Measurements from ENCODE around the gene RAB6A. TPM values are rescaled to one million over a fixed set of nuclear protein-coding genes. Genes with fewer than 3 reads are reported as not detected.
"Not testable (repeated sequence)": the region's sequence is repeated elsewhere in the genome, so short reads cannot be mapped to it uniquely, and the experiment has no call there.

Gene RAB6A
- total and polyA plus RNA-seq, 5 donors = 68.2 to 140 (median 106) TPM

- ATAC-seq = no peak
- no peaks in the 10 kb centered on the region for H3K27me3 ChIP-seq (ENCODE audit: control insufficient read depth, insufficient read depth)
- no peak overlapping the region for H3K4me3 ChIP-seq (ENCODE audit: low read length)
- no peak overlapping the region for H3K27ac ChIP-seq (ENCODE audit: low read length)
- intact Hi-C loops (cut with DNase I) = no loop called here
- H3K9me3 ChIP-seq (ENCODE audit: control insufficient read depth, low read length) = no peaks in the 10 kb centered on the region
- DNase-seq = no peak
- no peaks in the 10 kb centered on the region for H3K4me1 ChIP-seq (ENCODE audit: control insufficient read depth, insufficient read depth, low read length)
Observed at GRCh38 chr11:73762732-73763131, 1.9 kb upstream of the RAB6A start.

DNA sequence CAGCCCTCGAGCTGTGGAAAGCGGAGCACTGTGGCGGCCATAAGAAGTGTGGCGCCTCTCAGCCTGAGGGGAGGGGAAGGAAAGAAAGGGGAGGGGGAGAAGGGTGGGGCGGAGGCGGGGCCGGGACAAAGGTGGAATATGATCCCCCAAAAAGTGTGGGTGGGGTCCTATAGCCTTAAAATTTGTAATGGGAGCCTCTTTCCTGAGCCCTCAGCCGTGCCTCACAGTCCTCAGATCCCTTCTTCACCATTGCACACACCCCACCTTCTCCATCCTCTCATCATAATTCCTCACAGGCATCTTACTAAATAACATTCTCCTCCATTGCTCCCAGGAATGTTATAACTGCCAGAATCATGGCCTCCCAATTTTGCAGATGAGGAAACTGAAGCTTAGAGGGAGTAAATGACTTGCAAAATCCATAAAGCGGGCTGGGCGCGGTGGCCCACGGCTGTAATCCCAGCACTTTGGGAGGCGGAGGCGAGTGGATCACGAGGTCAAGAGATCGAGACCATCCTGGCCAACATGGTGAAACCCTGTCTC, 600 bp upstream of the RAB6A start:
- peak overlapping the region; percentile 23 for H3K4me3 ChIP-seq (ENCODE audit: low read length)
- ATAC-seq (no peak), DNase-seq (peak in 2 of 3 donors; percentile 62 to 64)

DNA sequence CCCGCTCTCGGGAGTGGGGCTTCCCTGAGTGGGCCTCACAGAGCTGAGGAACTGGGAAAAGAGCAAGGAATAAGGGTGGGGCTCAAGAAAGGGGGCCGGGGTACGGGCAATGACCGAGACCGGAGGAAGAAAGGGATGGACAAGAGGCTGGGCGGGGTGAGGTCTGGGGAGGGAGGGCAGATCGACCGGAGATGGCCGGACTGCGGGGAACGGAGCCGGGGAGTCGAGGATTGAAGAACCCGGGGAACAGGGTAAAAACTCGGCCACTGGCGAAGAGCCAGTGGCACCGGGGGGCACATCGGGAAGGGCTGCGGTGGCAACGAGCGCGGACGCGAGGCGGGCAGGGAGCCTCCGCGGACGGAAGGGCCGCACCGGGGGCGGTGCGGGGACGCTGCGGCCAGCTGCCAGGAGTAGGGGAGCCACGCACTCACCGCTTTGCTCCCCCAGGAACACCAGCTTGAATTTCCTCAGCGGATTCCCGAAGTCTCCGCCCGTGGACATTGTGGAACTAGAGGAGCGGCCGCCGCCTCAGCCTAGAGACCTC, 667 bp downstream of the RAB6A start:
- H3K9me3 ChIP-seq (ENCODE audit: control insufficient read depth, low read length) = no peaks in the 10 kb centered on the region
- ATAC-seq (peak; percentile 23 to 50), DNase-seq (peak; percentile 65 to 82 (median 80))
- intact Hi-C loops (cut with DNase I) = no loop called here
- WGBS = under 1% methylated on average over 44 of the region's 44 CpGs
- peak overlapping the region; percentile 99 for H3K27ac ChIP-seq (ENCODE audit: low read length)
- H3K4me3 ChIP-seq (ENCODE audit: low read length) = peak overlapping the region; percentile 72
- H3K4me1 ChIP-seq (ENCODE audit: control insufficient read depth, insufficient read depth, low read length) = no peaks in the 10 kb centered on the region
- H3K27me3 ChIP-seq (ENCODE audit: control insufficient read depth, insufficient read depth) = no peaks in the 10 kb centered on the region

More for the DNA sequence above, 600 bp upstream of the RAB6A start:
- H3K9me3 ChIP-seq (ENCODE audit: control insufficient read depth, low read length) = no peaks in the 10 kb centered on the region
- 47% methylated on average over 16 of the region's 16 CpGs for WGBS
- peak overlapping the region; percentile 5 for H3K27ac ChIP-seq (ENCODE audit: low read length)
- intact Hi-C loops (cut with DNase I) = no loop called here
- H3K4me1 ChIP-seq (ENCODE audit: control insufficient read depth, insufficient read depth, low read length) = no peaks in the 10 kb centered on the region
- H3K27me3 ChIP-seq (ENCODE audit: control insufficient read depth, insufficient read depth) = no peaks in the 10 kb centered on the region

- DNase-seq = no peak
- Histone ChIP-seq H3K27ac (ENCODE audit: low read length) (peak overlapping the region; percentile 99), H3K4me1 (ENCODE audit: control insufficient read depth, insufficient read depth, low read length) (no peaks in the 10 kb centered on the region), H3K4me3 (ENCODE audit: low read length) (peak overlapping the region; percentile 72), H3K27me3 (ENCODE audit: control insufficient read depth, insufficient read depth) (no peaks in the 10 kb centered on the region), H3K9me3 (ENCODE audit: control insufficient read depth, low read length) (no peaks in the 10 kb centered on the region)
- ATAC-seq = no peak
- intact Hi-C loops (cut with DNase I) = no loop called here
- 0% methylated on average over 8 of the region's 8 CpGs for WGBS
Observed at GRCh38 chr11:73759610-73760134, 1.2 kb downstream of the RAB6A start.

DNA sequence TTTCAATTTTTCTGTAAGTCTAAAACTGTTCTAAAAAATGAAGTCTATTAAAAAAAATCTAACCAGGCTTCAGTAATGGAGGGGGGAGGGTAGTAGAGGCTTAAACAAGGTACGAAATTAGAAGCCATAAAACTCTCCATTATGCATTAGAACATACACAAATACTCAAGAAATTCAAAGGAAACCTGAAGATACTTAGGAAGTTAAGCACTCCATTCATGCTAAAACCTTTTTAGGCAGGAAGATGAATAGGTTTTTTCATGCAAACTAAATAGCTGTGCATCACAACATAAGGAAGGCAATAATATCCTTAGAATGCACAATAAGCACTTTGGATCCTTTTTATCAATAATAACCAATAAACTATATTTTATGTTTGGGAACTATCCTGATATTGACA, 2.4 kb downstream of the RAB6A start:
- no peaks in the 10 kb centered on the region for H3K9me3 ChIP-seq (ENCODE audit: control insufficient read depth, low read length)
- H3K27ac ChIP-seq (ENCODE audit: low read length) = no peak overlapping the region
- WGBS = 69% methylated on average over 1 of the region's 1 CpG
- DNase-seq = no peak
- H3K4me1 ChIP-seq (ENCODE audit: control insufficient read depth, insufficient read depth, low read length) = no peaks in the 10 kb centered on the region
- no peaks in the 10 kb centered on the region for H3K27me3 ChIP-seq (ENCODE audit: control insufficient read depth, insufficient read depth)
- ATAC-seq = no peak
- intact Hi-C loops (cut with DNase I) = no loop called here
- no peak overlapping the region for H3K4me3 ChIP-seq (ENCODE audit: low read length)

DNA sequence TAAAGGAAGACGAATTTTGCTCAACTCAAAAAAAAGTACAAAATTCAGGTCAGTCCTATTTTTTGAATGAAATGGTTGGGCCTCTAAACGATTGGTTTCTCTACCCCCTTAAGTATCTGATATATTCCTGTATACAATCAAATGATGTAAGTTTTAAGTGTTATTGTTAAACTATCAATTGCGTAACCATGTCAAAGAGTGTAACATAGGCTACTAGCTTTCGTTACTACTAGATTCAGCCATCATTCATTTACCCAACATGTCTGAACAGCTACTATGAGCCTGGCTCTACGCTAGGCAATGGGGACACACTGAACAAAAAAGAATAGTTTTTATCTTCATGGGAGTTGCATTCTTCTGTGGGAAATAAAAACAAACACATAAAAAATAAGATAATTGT, 3.3 kb downstream of the RAB6A start:
- Histone ChIP-seq H3K4me3 (ENCODE audit: low read length) (no peak overlapping the region), H3K27ac (ENCODE audit: low read length) (no peak overlapping the region), H3K4me1 (ENCODE audit: control insufficient read depth, insufficient read depth, low read length) (peaks cover 1% of the 10 kb centered on the region), H3K9me3 (ENCODE audit: control insufficient read depth, low read length) (no peaks in the 10 kb centered on the region), H3K27me3 (ENCODE audit: control insufficient read depth, insufficient read depth) (no peaks in the 10 kb centered on the region)
- no peak for DNase-seq
- WGBS = 85% methylated on average over 5 of the region's 5 CpGs
- ATAC-seq = no peak
- intact Hi-C loops (cut with DNase I) = no loop called here

GRCh38 chr11:73755670-73756069, 5.2 kb downstream of the RAB6A start:
- Histone ChIP-seq H3K9me3 (ENCODE audit: control insufficient read depth, low read length) (no peaks in the 10 kb centered on the region), H3K4me3 (ENCODE audit: low read length) (no peak overlapping the region), H3K27me3 (ENCODE audit: control insufficient read depth, insufficient read depth) (no peaks in the 10 kb centered on the region), H3K4me1 (ENCODE audit: control insufficient read depth, insufficient read depth, low read length) (peaks cover 1% of the 10 kb centered on the region), H3K27ac (ENCODE audit: low read length) (no peak overlapping the region)
- intact Hi-C loops (cut with DNase I) = no loop called here
- DNase-seq = no peak
- ATAC-seq = no peak

GRCh38 chr11:73753938-73754337, 6.9 kb downstream of the RAB6A start:
- Histone ChIP-seq H3K4me1 (ENCODE audit: control insufficient read depth, insufficient read depth, low read length) (peaks cover 4% of the 10 kb centered on the region), H3K27ac (ENCODE audit: low read length) (no peak overlapping the region), H3K9me3 (ENCODE audit: control insufficient read depth, low read length) (no peaks in the 10 kb centered on the region), H3K27me3 (ENCODE audit: control insufficient read depth, insufficient read depth) (no peaks in the 10 kb centered on the region), H3K4me3 (ENCODE audit: low read length) (no peak overlapping the region)
- DNase-seq (no peak), ATAC-seq (no peak)
- WGBS = 90% methylated on average over 1 of the region's 1 CpG
- intact Hi-C loops (cut with DNase I) = no loop called here

- no peak for DNase-seq
- peak in 1 of 2 donors; percentile 40 for ATAC-seq
- intact Hi-C loops (cut with DNase I) = no loop called here
- H3K4me3 ChIP-seq (ENCODE audit: low read length) = no peak overlapping the region
- H3K9me3 ChIP-seq (ENCODE audit: control insufficient read depth, low read length) = no peaks in the 10 kb centered on the region
- 68% methylated on average over 7 of the region's 7 CpGs for WGBS
- H3K4me1 ChIP-seq (ENCODE audit: control insufficient read depth, insufficient read depth, low read length) = peaks cover 4% of the 10 kb centered on the region
- no peaks in the 10 kb centered on the region for H3K27me3 ChIP-seq (ENCODE audit: control insufficient read depth, insufficient read depth)
- no peak overlapping the region for H3K27ac ChIP-seq (ENCODE audit: low read length)
Observed at GRCh38 chr11:73752903-73753302, 8.0 kb downstream of the RAB6A start.

- ATAC-seq (no peak), DNase-seq (peak in 1 of 3 donors; percentile 56)
- Histone ChIP-seq H3K4me3 (ENCODE audit: low read length) (no peak overlapping the region), H3K27me3 (ENCODE audit: control insufficient read depth, insufficient read depth) (no peaks in the 10 kb centered on the region), H3K4me1 (ENCODE audit: control insufficient read depth, insufficient read depth, low read length) (peaks cover 4% of the 10 kb centered on the region), H3K9me3 (ENCODE audit: control insufficient read depth, low read length) (no peaks in the 10 kb centered on the region), H3K27ac (ENCODE audit: low read length) (no peak overlapping the region)
- intact Hi-C loops (cut with DNase I) = no loop called here
- 73% methylated on average over 14 of the region's 14 CpGs for WGBS
Observed at GRCh38 chr11:73752216-73752867, 8.5 kb downstream of the RAB6A start.

DNA sequence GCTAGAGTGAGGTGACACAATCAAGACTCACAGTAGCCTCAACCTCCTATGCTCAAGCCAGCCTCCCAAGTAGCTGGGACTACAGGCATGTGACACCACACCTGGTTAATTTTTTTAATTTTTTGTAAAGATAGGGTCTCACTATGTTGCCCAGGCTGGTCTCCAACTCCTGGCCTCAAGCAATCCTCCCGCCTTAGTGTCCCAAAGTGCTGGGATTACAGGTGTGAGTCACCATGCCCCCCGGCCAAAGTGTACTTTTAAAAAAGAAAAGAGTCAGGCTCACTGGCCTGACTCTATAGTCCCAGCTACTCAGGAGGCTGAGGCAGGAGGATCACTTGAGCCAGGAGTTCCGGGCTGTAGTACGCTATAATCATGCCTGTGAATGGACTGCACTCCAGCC, 10.0 kb downstream of the RAB6A start:
- H3K27ac ChIP-seq (ENCODE audit: low read length); H3K4me3 ChIP-seq (ENCODE audit: low read length); H3K27me3 ChIP-seq (ENCODE audit: control insufficient read depth, insufficient read depth); H3K9me3 ChIP-seq (ENCODE audit: control insufficient read depth, low read length); ATAC-seq; intact Hi-C loops (cut with DNase I); H3K4me1 ChIP-seq (ENCODE audit: control insufficient read depth, insufficient read depth, low read length); DNase-seq: not testable (repeated sequence)
- 98% methylated on average over 4 of the region's 4 CpGs for whole genome bisulfite sequencing

Data from right cardiac atrium (tissue), 5 donors.